ENCODE results near the gene TUT4. TPM values are rescaled to one million over a fixed set of nuclear protein-coding genes. Genes with fewer than 3 reads are reported as not detected.

Gene TUT4
- total and polyA plus RNA-seq, 2 donors from 2014 or later: 19.7 to 47.8 TPM

GRCh38 chr1:52413410-52413989 is 139.4 kb downstream of the TUT4 start:
- no peaks in the 10 kb centered on the region for H3K9me3 ChIP-seq (ENCODE audit: control insufficient read depth in 2 of 3, insufficient read depth in 1 of 3, low read length in 3 of 3)
- H3K27ac ChIP-seq (ENCODE audit: low read depth in 2 of 2, low read length in 2 of 2): no peak overlapping the region
- no peaks in the 10 kb centered on the region for H3K27me3 ChIP-seq (ENCODE audit: control insufficient read depth, insufficient read depth, low read length)
- FAIRE-seq (no peak), DNase-seq (no peak)
- no peak overlapping the region for H3K9ac ChIP-seq (ENCODE audit: low read length in 3 of 3)
- H3K4me1 ChIP-seq (ENCODE audit: control insufficient read depth in 2 of 3, insufficient read depth in 2 of 3, low read depth in 1 of 3, low read length in 3 of 3): no peaks in the 10 kb centered on the region
- intact Hi-C loops (cut with DNase I): no loop called here
- no peak for TF ChIP-seq CTCF (IDR thresholded peaks at IDR 0.05; ENCODE audit: borderline replicate concordance, extremely low read depth, insufficient read depth)
- no peak overlapping the region for H3K4me3 ChIP-seq (ENCODE audit: low read length in 3 of 3)
- peaks cover 27 to 71% (median 50%) of the 10 kb centered on the region in 3 donors for H3K36me3 ChIP-seq (ENCODE audit: control insufficient read depth in 2 of 3, insufficient read depth in 3 of 3, low read length in 3 of 3)

GRCh38 chr1:52404975-52405338 is 147.9 kb downstream of the TUT4 start:
- Histone ChIP-seq H3K9ac (ENCODE audit: low read length in 3 of 3) (peak overlapping the region; percentile 96 to 100 (median 99)), H3K27ac (ENCODE audit: low read depth in 2 of 2, low read length in 2 of 2) (peak overlapping the region; percentile 86 to 91), H3K4me3 (ENCODE audit: low read length in 3 of 3) (peak overlapping the region; percentile 95 to 100 (median 98)), H3K27me3 (ENCODE audit: control insufficient read depth, insufficient read depth, low read length) (no peaks in the 10 kb centered on the region), H3K9me3 (ENCODE audit: control insufficient read depth in 2 of 3, insufficient read depth in 1 of 3, low read length in 3 of 3) (no peaks in the 10 kb centered on the region), H3K36me3 (ENCODE audit: control insufficient read depth in 2 of 3, insufficient read depth in 3 of 3, low read length in 3 of 3) (peaks cover 10 to 21% (median 15%) of the 10 kb centered on the region in 3 donors), H3K4me1 (ENCODE audit: control insufficient read depth in 2 of 3, insufficient read depth in 2 of 3, low read depth in 1 of 3, low read length in 3 of 3) (peaks cover 2 to 16% (median 11%) of the 10 kb centered on the region in 3 donors)
- FAIRE-seq (no peak), DNase-seq (no peak)
- TF ChIP-seq CTCF (IDR thresholded peaks at IDR 0.05; ENCODE audit: borderline replicate concordance, extremely low read depth, insufficient read depth): peak; percentile 20
- intact Hi-C loops (cut with DNase I): no loop called here

GRCh38 chr1:52404116-52404974 is 148.5 kb downstream of the TUT4 start, which contains the start of the genes ORC1 and PRPF38A:
TSS of gene ORC1 (minus strand) at chr1:52404423. CDS start at chr1:52402223, 2,200 bp downstream.
TSS of gene PRPF38A (plus strand) at chr1:52404602. CDS start at chr1:52404750, 148 bp downstream.
- Histone ChIP-seq H3K9ac (ENCODE audit: low read length in 3 of 3) (peak within 1 kb of the TSS; percentile 96 to 100 (median 99)), H3K4me1 (ENCODE audit: control insufficient read depth in 2 of 3, insufficient read depth in 2 of 3, low read depth in 1 of 3, low read length in 3 of 3) (peaks cover 2 to 16% (median 11%) of the 10 kb centered on the region in 3 donors), H3K36me3 (ENCODE audit: control insufficient read depth in 2 of 3, insufficient read depth in 3 of 3, low read length in 3 of 3) (peaks cover 10 to 16% (median 13%) of the 10 kb centered on the region in 3 donors), H3K27ac (ENCODE audit: low read depth in 2 of 2, low read length in 2 of 2) (peak within 1 kb of the TSS; percentile 86 to 91), H3K9me3 (ENCODE audit: control insufficient read depth in 2 of 3, insufficient read depth in 1 of 3, low read length in 3 of 3) (no peaks in the 10 kb centered on the region), H3K27me3 (ENCODE audit: control insufficient read depth, insufficient read depth, low read length) (no peaks in the 10 kb centered on the region), H3K4me3 (ENCODE audit: low read length in 3 of 3) (peak within 1 kb of the TSS; percentile 95 to 100 (median 98))
- FAIRE-seq (peak; percentile 93), DNase-seq (peak; percentile 97 to 99 (median 99))
- intact Hi-C loops (cut with DNase I): no loop called here
- TF ChIP-seq CTCF (IDR thresholded peaks at IDR 0.05; ENCODE audit: borderline replicate concordance, extremely low read depth, insufficient read depth): no peak

All from kidney (tissue), 14 donors.